GM21367 (cell line): ENCODE results near the gene BLM.
"Not testable (repeated sequence)": the region's sequence is repeated elsewhere in the genome, so short reads cannot be mapped to it uniquely, and the experiment has no call there.

Experiments used
- ATAC-seq: cut with Tn5 transposase; IDR thresholded peaks from one replicate; pipeline ENCODE4 v1.9.1; 2021; ENCODE audit not compliant: unreplicated experiment

Gene BLM

DNA sequence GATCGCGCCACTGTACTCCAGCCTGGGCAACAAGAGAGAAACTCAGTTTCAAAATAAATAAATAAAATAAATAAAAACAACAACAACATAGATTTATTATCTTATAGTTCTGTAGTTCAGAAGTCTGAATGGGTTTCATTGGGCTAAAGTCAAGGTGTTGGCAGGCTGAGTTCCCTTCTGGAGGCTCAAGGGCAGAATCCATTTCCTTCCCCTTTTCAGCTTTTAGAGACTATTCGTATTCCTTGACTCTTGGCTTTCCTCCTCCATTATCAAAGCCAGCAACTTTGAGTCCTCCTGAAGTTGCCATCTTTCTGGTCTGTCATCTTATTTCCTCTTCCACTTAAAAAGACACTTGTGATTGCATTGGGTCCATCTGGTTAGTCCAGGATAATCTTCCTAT is 12.1 kb downstream of the BLM start:
- no peak for ATAC-seq

DNA sequence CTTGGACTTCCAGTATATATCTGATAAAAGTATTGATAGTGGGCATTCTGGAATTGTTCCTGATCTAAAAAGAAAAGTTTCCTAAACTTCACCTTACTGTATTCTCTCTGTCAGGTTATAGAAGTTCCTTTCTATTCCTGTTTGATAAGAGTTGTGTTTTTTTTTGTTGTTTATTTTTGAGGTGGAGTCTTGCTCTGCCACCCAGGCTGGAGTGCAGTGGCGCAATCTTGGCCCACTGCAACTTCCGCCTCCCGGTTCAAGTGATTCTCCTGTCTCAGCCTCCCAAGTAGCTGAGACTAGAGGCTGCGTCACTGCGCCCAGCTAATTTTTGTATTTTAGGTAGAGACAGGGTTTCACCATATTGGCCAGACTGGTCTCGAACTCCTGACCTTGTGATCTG is 13.1 kb downstream of the BLM start:
- ATAC-seq, result no peak

GRCh38 chr15:90735923-90736322 is 18.8 kb downstream of the BLM start:
- no peak for ATAC-seq

DNA sequence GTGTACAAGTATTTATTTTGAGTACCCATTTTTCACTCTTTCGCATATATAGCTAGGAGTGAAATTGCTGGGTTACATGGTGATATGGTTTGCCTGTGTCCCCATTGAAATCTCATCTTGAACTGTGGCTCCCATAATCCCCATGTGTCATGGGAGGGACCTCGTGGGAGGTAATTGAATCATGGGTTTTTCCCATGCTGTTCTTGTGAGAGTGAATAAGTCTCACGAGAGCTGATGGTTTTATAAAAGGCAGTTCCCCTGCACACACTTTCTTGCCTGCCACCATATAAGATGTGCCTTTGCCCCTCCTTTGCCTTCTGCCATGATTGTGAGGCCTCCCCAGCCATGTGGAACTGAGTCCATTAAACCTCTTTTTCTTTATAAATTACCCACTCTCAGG is 23.4 kb downstream of the BLM start:
- ATAC-seq, result not testable (repeated sequence)

GRCh38 chr15:90742087-90742486 is 24.9 kb downstream of the BLM start:
- ATAC-seq, result no peak

DNA sequence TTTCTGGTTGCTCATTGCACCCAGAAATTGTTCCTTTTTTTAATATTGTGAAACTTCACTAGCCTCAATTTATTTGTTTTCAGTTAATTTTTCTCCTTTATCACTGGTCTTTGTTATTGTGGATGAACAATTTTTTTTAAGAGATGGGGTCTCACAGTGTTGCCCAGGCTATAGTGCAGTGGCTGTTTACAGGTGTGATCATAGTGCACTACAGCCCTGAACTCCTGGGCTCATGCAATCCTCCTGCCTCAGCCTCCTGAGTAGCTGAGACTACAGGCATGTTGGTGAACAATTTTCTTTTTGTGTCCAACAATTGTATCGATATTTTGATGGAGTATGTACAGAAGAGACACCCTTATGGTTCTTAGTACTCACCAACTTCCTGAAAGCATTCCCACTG is 26.3 kb downstream of the BLM start:
- no peak for ATAC-seq

GRCh38 chr15:90744759-90745402 is 27.7 kb downstream of the BLM start:
- no peak for ATAC-seq

DNA sequence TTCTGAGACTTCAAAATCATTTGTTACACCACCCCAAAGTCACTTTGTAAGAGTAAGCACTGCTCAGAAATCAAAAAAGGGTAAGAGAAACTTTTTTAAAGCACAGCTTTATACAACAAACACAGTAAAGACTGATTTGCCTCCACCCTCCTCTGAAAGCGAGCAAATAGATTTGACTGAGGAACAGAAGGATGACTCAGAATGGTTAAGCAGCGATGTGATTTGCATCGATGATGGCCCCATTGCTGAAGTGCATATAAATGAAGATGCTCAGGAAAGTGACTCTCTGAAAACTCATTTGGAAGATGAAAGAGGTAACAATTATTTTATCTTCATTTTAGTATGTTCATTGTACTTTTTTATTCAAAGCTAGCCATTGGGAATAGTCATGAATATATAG is 32.6 kb downstream of the BLM start:
- peak; percentile 62 for ATAC-seq

DNA sequence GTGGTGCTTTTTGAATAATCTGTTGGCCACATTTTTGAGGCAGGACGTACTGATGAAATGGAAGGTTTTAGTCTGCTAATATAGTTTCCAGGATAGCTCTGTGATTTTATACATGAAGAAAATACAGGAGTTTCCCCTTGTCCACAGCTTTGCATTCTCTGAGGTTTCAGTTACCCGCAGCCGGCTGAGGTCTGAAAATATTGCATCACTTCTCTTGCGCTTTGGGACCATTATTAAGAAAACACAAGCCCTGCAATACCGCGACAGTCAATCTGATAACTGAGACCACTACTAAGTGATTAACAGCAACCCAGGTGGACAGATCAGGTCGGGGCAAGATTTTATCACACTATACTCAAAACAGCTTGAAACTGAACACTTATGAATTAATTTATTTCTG is 33.0 kb downstream of the BLM start:
- peak; percentile 50 for ATAC-seq

GRCh38 chr15:90751300-90751825 is 34.2 kb downstream of the BLM start:
- ATAC-seq, result no peak

- ATAC-seq, result no peak
These were observed 39.8 kb downstream of the BLM start for GRCh38 chr15:90756916-90757315.

DNA sequence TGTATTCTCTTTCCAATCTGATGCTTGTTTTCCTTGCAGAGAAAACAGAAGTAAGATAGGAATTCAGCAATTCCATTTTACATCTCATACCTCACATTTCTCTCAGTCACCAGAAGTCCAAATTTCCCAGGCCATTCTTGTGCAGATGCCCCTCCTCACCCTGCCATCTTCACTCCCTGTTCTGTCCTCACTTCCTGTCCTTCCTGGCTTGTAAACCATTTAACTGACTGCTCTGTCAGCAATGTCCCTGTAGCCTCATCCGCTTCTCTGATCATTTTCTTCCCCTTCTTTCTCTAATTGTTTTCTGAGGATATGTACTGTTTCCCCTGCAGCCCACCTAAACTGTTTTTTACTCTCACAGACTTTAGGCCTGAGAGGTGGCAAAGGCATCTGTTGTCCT is 40.3 kb downstream of the BLM start:
- no peak for ATAC-seq

DNA sequence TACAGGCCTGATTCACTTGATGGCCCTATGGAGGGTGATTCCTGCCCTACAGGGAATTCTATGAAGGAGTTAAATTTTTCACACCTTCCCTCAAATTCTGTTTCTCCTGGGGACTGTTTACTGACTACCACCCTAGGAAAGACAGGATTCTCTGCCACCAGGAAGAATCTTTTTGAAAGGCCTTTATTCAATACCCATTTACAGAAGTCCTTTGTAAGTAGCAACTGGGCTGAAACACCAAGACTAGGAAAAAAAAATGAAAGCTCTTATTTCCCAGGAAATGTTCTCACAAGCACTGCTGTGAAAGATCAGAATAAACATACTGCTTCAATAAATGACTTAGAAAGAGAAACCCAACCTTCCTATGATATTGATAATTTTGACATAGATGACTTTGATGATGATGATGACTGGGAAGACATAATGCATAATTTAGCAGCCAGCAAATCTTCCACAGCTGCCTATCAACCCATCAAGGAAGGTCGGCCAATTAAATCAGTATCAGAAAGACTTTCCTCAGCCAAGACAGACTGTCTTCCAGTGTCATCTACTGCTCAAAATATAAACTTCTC is 43.6 kb downstream of the BLM start:
- ATAC-seq, result no peak

GRCh38 chr15:90761629-90762028 is 44.5 kb downstream of the BLM start:
- no peak for ATAC-seq

- no peak for ATAC-seq
These were observed 45.0 kb downstream of the BLM start for GRCh38 chr15:90762109-90762508.

GRCh38 chr15:90763366-90764099 is 46.4 kb downstream of the BLM start:
- no peak for ATAC-seq

DNA sequence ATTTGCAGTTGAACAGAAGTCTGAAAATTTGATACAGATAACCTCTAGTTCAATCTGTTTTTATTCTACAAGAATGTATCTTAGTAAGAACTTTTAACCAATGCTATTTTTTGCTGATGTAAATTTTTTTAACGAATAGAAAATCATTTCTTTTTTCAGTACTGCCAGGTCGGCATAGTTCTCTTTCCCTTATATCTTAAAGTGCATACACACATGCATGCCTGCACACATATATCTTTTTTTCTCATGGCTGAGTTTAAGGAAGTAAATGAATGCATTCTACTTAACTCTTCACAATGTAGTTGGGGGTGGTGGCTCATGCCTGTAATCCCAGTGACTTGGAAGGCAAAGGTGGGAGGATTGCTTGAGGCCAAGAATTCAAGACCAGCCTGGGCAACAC is 48.4 kb downstream of the BLM start:
- ATAC-seq, result no peak

- no peak for ATAC-seq
These were observed 48.8 kb downstream of the BLM start for GRCh38 chr15:90765966-90766365.

GRCh38 chr15:90769375-90769774 is 52.2 kb downstream of the BLM start:
- ATAC-seq, result no peak

DNA sequence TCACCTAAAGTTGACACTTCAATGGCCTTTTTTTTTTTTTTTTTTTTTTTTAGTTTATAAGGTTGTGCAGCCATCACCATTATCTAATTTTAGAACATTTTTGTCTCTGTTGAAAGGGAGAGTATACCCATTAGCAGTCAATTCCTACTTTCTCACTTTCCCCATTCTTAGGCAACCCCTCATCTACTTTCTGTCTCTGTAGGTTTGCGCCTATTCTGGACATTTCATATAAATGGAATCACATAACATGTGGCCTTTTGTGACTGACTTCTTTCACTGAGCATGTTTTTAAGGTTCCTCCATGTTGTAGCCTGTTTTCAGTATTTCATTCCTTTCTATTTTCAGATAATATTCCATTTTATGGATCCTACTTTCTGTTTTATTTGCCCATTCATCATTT is 56.3 kb downstream of the BLM start:
- no peak for ATAC-seq

DNA sequence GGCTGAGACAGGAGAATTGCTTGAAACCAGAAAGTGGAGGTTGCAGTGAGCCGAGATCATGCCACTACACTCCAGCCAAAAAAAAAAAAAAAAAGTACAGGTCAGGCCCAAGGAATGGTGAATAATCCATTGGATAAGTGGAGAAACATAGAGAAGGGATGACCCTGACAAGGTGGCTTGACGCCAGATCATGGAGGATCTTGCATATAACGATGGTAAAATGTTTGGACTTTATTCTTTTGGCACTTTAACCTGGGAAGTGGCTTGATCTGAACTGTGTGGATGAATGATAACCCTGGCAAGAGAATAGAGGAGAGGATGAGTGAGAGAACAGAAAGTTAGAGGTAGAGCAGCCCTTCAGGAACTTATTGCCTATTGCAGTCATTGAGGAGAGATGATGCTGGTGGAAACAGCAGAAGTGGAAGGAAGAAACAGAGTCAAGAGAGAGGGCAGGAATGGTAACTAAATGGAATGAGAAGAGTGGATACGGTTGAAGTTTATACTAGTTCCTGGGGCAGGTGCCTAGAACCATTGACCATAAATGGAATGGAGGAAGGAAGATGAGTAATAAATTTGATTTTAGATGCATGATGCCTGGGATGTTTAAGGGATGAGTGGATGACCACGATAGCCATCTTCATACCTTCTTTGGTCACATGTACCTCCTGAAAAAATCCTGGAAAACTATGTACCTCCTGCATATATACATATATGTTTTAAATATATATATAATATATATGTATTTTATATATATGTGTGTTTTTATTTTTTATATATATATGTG is 57.8 kb downstream of the BLM start:
- no peak for ATAC-seq

GRCh38 chr15:90780916-90781315 is 63.8 kb downstream of the BLM start:
- ATAC-seq, result no peak
